K562 (cell line): ENCODE results near the gene EIF4EBP2. TPM values are rescaled to one million over a fixed set of nuclear protein-coding genes. Genes with fewer than 3 reads are reported as not detected.

Experiments
- BCOR ChIP-seq: fragments of 450-650 bp; IDR thresholded peaks from 2 replicates; pipeline ENCODE4 v1.6.1; 2016
- E2F6 ChIP-seq, 2 experiments: IDR thresholded peaks; 2 replicates each; pipeline ENCODE4 v1.6.1; 2011; ENCODE audit warnings: borderline replicate concordance in 1 of 2, control low read depth in 1 of 2, low read depth in 1 of 2, low read length in 1 of 2, mild to moderate bottlenecking in 1 of 2, mixed read lengths in 1 of 2, moderate library complexity in 1 of 2; ENCODE audit not compliant: insufficient read depth in 1 of 2, insufficient read length in 1 of 2, poor library complexity in 1 of 2, severe bottlenecking in 1 of 2; ENCODE audit errors: extremely low read depth in 1 of 2
- ETV1 ChIP-seq: fragments of 450-650 bp; conservative IDR thresholded peaks from 2 replicates; pipeline ENCODE4 v1.6.1; 2016; ENCODE audit warnings: missing genetic modification characterization, control low read depth, low read depth, missing compliant biosample characterization
- ETV6 ChIP-seq, 3 experiments: fragments of 150-350 bp in 1 of 3; sonication (generic) in 1 of 3; formaldehyde crosslinking in 1 of 3; IDR thresholded peaks; 2 replicates each; pipeline versions ENCODE4 v1.6.1 to v1.8.0; 2014 to 2022; ENCODE audit warnings: borderline replicate concordance in 2 of 3, low read depth in 2 of 3, antibody characterized with exemption in 1 of 3, low read length in 1 of 3, mild to moderate bottlenecking in 1 of 3, missing genetic modification reagents in 1 of 3
- GATAD2B ChIP-seq: fragments of 450-650 bp; IDR thresholded peaks from 2 replicates; pipeline ENCODE4 v1.6.1; 2017; ENCODE audit warnings: mild to moderate bottlenecking, borderline replicate concordance
- MYNN ChIP-seq, 2 experiments: sonication (generic); formaldehyde crosslinking in 1 of 2; IDR thresholded peaks; 2 replicates each; pipeline versions ENCODE4 v1.5.0 to v1.6.1; 2016 to 2020; ENCODE audit warnings: antibody characterized with exemption in 1 of 2, missing genetic modification reagents in 1 of 2
- RCOR1 ChIP-seq, 2 experiments: IDR thresholded peaks; 2 replicates each; pipeline ENCODE4 v1.6.1; 2012; ENCODE audit warnings: low read depth in 2 of 2, low read length in 2 of 2, borderline replicate concordance in 1 of 2, improper control_type of control experiment in 1 of 2
- SAFB ChIP-seq: fragments of 200-400 bp; formaldehyde crosslinking; IDR thresholded peaks from 2 replicates; pipeline ENCODE4 v1.6.1; 2017; ENCODE audit warnings: low read depth, low read length, borderline replicate concordance
- XRCC5 ChIP-seq: fragments of 200-400 bp; formaldehyde crosslinking; IDR thresholded peaks from 2 replicates; pipeline ENCODE4 v1.6.1; 2017; ENCODE audit warnings: low read depth, mild to moderate bottlenecking, low read length
- ZEB2 ChIP-seq: fragments of 450-650 bp; IDR thresholded peaks from 2 replicates; pipeline ENCODE4 v1.6.1; 2016
- ZNF217 ChIP-seq: sonication (generic); formaldehyde crosslinking; IDR thresholded peaks from 2 replicates; pipeline ENCODE4 v1.8.0; 2022; ENCODE audit warnings: mild to moderate bottlenecking, missing genetic modification reagents
- ZNF740 ChIP-seq, 3 experiments: fragments of 200-800 bp in 1 of 3; sonication (Bioruptor generic) in 1 of 3; sonication (generic) in 1 of 3; formaldehyde crosslinking in 1 of 3; IDR thresholded peaks; 2 replicates each; pipeline versions ENCODE4 v1.6.1 to v1.8.0; 2016 to 2022; ENCODE audit warnings: mild to moderate bottlenecking in 2 of 3, missing compliant biosample characterization in 2 of 3, missing genetic modification characterization in 2 of 3, missing genetic modification reagents in 1 of 3
- polyA plus RNA-seq, 8 experiments: library from polyadenylated mRNA; depleted of rRNA in 4 of 8; stranded (reverse) in 5 of 8; unstranded in 3 of 8; fragments of >200 nt; fragmentation: Nextera tagmentation in 2 of 8; fragmentation: Illumina TruSeq in 1 of 8; extraction: Ambion mirVana in 2 of 8; extraction: Trizol in 1 of 8; gene quantifications; 2 replicates each; pipeline versions ENCODE4 v1.2.1 to v1.2.3, GENCODE V29; 2011 to 2014; ENCODE audit warnings: inconsistent platforms in 1 of 8, missing spikeins in 1 of 8
- total RNA-seq, 7 experiments: library from RNA; depleted of rRNA in 6 of 7; stranded (reverse); fragments of >200 nt in 6 of 7; fragmentation: Illumina TruSeq in 2 of 7; extraction: Trizol in 2 of 7; gene quantifications; 2 replicates each; pipeline versions ENCODE4 v1.2.1 to v1.2.3, GENCODE V29; 2011 to 2021; ENCODE audit warnings: low replicate concordance in 1 of 7
- TF ChIP-seq, protein P1 (sequence below): fragments of 450-650 bp; IDR thresholded peaks from 2 replicates; pipeline ENCODE4 v1.6.1; 2016; ENCODE audit warnings: antibody characterized with exemption
- TF ChIP-seq, protein P2 (sequence below), 2 experiments: fragments of 450-650 bp; conservative IDR thresholded peaks; 2 replicates each; pipeline ENCODE4 v1.6.1; 2017; ENCODE audit warnings: mild to moderate bottlenecking in 2 of 2, moderate library complexity in 2 of 2
- TF ChIP-seq, protein P3 (sequence below): sonication (generic); formaldehyde crosslinking; IDR thresholded peaks from 2 replicates; pipeline ENCODE4 v1.8.0; 2022; ENCODE audit warnings: mild to moderate bottlenecking, missing genetic modification reagents

The EIF4EBP2 gene
- total and polyA plus RNA-seq, 9 of the 15 experiments (the other 6 are each of a cell fraction or from before 2014, with no cell fraction given) = 16.1 to 67.5 (median 38.3) TPM

DNA sequence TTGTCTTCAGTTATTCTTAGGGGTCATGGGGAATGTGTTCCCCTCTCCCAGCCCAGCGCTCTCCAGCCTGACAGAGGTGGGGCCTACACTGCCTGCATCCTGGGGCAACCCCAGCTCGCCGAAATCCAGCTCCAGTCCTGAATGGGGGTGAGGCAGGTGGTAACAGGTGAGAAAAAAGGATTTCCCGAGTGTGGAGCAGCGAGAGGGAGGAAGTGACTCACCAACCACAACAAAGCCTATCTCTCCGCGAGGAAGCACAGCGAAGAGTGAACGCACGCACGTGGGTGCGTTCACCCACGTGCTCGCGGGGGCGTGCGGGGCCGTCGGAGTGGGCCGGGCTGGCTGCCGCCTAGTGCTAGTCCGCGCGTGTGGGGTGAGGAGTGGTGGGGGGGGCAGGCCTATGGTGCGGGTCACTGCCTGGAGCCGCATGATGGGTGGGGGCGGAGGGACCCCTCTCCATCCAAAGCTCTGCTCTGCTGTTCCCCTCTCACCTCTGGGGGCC is 73.8 kb downstream of the EIF4EBP2 start (continued):
- TF ChIP-seq ZNF740 (CRISPR knock-in tag; IDR thresholded peaks at IDR 0.05) (peak; percentile 67; the same call in 1 of the 2 replicates), ZNF740 (tag; IDR thresholded peaks at IDR 0.05) (no peak; a peak in 1 of 4 replicates), RCOR1 (IDR thresholded peaks at IDR 0.05; ENCODE audit: borderline replicate concordance in 1 of 2, low read depth in 2 of 2, low read length in 2 of 2) (no peak), BCOR (peak; percentile 19; the same call in 1 of the 2 replicates), MYNN (IDR thresholded peaks at IDR 0.05) (peak; percentile 36; the same call in 1 of the 2 replicates), MYNN (CRISPR knock-in tag; IDR thresholded peaks at IDR 0.05) (no peak), SAFB (peak; percentile 76), ETV6 (IDR thresholded peaks at IDR 0.05; ENCODE audit: borderline replicate concordance in 1 of 2, low read depth in 2 of 2, low read length in 1 of 2) (no peak; a peak in 1 of 4 replicates), ETV6 (CRISPR knock-in tag; IDR thresholded peaks at IDR 0.05; ENCODE audit: borderline replicate concordance) (no peak), GATAD2B (peak; percentile 53; the same call in 1 of the 2 replicates), XRCC5 (no peak), ETV1 (tag) (peak; percentile 51), ZNF217 (no peak), E2F6 (IDR thresholded peaks at IDR 0.05; ENCODE audit: borderline replicate concordance in 1 of 2, extremely low read depth in 1 of 2, insufficient read depth in 1 of 2, insufficient read length in 1 of 2, low read depth in 1 of 2, low read length in 1 of 2, poor library complexity in 1 of 2, severe bottlenecking in 1 of 2) (peak; percentile 65 to 82), ZEB2 (peak; percentile 76)
- TF ChIP-seq, protein P1, sequence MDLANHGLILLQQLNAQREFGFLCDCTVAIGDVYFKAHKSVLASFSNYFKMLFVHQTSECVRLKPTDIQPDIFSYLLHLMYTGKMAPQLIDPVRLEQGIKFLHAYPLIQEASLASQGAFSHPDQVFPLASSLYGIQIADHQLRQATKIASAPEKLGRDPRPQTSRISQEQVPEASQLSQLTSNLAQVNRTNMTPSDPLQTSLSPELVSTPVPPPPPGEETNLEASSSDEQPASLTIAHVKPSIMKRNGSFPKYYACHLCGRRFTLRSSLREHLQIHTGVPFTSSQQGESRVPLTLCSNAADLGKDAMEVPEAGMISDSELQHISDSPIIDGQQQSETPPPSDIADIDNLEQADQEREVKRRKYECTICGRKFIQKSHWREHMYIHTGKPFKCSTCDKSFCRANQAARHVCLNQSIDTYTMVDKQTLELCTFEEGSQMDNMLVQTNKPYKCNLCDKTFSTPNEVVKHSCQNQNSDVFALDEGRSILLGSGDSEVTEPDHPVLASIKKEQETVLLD = peak; percentile 78
- TF ChIP-seq, protein P2, sequence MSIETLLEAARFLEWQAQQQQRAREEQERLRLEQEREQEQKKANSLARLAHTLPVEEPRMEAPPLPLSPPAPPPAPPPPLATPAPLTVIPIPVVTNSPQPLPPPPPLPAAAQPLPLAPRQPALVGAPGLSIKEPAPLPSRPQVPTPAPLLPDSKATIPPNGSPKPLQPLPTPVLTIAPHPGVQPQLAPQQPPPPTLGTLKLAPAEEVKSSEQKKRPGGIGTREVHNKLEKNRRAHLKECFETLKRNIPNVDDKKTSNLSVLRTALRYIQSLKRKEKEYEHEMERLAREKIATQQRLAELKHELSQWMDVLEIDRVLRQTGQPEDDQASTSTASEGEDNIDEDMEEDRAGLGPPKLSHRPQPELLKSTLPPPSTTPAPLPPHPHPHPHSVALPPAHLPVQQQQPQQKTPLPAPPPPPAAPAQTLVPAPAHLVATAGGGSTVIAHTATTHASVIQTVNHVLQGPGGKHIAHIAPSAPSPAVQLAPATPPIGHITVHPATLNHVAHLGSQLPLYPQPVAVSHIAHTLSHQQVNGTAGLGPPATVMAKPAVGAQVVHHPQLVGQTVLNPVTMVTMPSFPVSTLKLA (conservative IDR thresholded peaks at IDR 0.05) = peak; percentile 87 to 92
- TF ChIP-seq, protein P3, sequence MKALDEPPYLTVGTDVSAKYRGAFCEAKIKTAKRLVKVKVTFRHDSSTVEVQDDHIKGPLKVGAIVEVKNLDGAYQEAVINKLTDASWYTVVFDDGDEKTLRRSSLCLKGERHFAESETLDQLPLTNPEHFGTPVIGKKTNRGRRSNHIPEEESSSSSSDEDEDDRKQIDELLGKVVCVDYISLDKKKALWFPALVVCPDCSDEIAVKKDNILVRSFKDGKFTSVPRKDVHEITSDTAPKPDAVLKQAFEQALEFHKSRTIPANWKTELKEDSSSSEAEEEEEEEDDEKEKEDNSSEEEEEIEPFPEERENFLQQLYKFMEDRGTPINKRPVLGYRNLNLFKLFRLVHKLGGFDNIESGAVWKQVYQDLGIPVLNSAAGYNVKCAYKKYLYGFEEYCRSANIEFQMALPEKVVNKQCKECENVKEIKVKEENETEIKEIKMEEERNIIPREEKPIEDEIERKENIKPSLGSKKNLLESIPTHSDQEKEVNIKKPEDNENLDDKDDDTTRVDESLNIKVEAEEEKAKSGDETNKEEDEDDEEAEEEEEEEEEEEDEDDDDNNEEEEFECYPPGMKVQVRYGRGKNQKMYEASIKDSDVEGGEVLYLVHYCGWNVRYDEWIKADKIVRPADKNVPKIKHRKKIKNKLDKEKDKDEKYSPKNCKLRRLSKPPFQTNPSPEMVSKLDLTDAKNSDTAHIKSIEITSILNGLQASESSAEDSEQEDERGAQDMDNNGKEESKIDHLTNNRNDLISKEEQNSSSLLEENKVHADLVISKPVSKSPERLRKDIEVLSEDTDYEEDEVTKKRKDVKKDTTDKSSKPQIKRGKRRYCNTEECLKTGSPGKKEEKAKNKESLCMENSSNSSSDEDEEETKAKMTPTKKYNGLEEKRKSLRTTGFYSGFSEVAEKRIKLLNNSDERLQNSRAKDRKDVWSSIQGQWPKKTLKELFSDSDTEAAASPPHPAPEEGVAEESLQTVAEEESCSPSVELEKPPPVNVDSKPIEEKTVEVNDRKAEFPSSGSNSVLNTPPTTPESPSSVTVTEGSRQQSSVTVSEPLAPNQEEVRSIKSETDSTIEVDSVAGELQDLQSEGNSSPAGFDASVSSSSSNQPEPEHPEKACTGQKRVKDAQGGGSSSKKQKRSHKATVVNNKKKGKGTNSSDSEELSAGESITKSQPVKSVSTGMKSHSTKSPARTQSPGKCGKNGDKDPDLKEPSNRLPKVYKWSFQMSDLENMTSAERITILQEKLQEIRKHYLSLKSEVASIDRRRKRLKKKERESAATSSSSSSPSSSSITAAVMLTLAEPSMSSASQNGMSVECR (CRISPR knock-in tag) = peak; percentile 54; the same call in 1 of the 2 replicates
